GM18868 (cell line): ENCODE results near the gene MKS1.
A peak's percentile ranks its signal among the peaks of the same experiment; 100 is the strongest.

Experiments
- ATAC-seq: cut with Tn5 transposase; IDR thresholded peaks from one replicate; pipeline ENCODE4 v1.9.1; 2021; ENCODE audit warnings: mild to moderate bottlenecking, moderate library complexity; ENCODE audit not compliant: unreplicated experiment

Gene MKS1

DNA sequence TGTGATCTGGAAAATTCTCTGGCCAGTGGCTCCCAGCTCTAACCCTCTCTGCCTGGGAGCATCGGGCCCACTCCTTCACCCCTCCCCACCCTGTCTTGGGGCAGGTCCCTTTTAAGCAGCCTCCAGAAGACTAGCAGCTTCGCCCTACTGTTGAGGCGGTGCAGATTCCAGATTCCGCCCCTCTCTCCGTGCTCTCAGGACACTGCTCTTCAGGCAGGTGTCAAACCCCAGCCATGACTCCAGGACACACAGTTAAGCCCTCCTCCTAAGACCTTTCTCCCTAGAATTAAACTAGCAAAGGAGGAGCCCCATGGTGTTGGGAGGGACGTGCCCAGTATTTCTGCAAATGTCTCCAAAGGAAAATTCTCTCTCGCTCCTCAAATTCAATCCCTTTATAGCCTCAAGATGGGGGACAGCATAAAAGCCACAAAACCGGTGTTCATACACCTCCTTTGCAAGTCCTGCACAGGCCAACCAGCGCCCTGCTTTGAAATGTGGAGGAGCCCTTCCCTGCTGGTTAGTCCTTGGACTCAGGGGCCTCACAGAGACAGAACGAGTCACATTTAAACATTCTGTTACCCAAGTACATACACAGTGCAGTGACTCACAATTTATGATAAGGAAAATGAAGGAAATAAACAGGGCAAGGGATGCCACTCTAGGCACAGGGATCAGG, 26.5 kb upstream of the MKS1 start:
- ATAC-seq: no peak

DNA sequence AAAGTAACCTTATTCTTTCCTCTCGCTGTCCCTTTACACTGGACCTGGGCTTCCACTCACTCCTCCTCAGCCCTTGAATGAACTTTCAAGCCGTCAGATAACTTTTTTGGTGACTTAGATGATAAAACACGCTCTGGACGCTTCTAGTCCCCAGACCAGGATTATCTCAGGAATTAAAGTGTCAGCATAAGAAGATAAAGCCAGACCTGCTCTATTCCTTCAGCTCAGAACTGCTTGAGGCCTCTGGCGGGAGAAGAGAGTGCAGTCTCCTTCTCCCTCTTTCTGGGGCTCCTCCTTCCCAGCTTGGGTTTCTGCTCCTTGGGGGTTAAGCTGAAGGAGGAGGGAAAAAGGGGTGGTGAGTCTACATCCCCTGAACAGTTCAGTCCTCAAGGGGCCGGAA, 25.9 kb upstream of the MKS1 start:
- ATAC-seq: no peak

DNA sequence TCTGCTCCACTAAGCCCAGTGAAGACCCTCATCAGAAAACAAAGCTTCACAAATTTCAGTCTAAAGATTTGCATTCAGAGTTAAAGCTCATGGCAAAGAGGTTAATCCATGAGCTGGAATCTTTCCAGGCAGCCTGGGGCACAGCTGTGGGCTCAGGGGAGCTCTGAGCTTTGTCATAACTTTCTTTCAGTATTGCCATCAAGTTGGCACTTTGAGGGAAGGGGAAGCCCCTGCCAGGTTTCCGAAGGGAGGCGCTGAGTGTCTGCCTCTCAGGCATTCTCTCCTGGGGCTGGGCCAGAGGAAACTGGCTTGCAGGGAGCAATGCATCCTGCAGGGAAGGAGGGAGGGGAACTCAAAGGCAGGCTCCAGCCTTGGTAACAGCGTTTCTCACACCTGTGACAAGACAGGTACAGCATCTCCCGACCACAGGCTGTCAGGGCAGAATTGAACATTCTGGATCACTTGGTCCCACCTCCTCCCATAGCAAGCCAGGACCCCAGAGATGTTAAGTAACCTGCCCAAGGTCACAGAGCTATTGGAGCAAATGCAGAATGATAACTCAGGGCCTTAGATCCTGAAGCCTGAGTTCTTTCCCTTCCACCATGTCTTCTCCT, 23.2 kb upstream of the MKS1 start:
- peak; percentile 67 for ATAC-seq

DNA sequence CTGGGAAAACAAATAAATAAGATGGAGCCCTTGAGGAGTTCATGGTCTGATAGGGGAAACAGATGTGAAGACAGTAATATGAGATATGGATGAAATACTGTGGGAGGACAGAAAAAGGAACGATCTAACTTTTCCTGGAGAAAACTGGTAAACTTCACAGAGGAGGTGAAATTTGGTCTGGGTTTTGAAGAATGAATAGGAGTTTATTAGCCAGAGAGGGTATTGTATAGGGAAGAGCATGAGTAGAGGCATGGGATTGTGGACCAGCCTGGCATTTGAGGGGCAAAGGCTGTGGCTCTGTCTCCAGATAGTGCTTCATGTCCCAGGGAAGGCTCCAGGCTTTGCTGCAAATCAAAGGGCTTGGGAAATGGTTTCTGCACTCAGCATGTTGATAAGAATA, 20.9 kb upstream of the MKS1 start:
- ATAC-seq: no peak

DNA sequence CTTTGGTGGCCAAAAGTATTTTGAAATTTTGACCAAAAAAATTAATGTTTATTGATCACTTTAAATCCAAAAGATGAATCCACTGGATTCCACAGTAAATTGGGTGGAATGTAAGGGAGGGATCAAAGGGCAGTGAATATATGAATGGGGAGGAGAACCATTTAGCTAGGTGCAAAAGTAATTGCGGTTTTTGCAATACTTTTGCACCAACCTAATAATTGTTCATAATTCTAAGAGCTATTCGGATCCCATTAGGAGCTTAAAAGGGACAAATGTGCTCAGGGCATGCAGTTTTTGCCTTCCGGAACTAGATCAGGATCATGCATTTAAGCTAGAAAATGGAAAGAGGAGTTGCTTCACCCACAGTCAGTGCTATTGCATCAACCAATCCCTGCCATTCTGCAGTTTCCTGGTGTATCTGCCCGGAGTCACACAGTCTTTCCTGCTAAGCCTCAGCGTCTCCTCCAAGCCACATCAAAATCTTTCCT, 19.1 kb upstream of the MKS1 start, which contains the start of gene LPO:
LPO (plus strand) TSS at position 438 of the 488 bp plus-strand sequence. CDS start 4,396 bp downstream, outside the sequence.
- ATAC-seq: no peak

DNA sequence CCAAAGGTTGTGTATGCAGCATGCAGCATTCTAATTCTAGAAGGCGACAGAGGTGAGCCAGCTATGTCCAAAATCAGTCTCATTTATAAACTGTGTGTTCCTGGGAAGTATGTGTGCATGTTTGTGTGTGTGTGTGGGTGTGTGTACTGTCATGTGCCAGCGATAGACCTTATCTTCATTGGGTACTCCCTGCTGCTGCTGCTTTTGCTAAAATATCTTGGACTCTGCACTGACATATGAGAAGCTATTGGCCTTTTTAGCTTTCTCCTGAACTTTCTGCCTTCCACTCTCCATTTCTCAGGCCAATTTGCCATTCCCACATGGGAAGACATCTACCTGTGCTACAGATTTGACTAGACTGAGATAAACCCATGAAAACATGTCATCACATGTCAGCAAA, 17.3 kb upstream of the MKS1 start:
- ATAC-seq: no peak

DNA sequence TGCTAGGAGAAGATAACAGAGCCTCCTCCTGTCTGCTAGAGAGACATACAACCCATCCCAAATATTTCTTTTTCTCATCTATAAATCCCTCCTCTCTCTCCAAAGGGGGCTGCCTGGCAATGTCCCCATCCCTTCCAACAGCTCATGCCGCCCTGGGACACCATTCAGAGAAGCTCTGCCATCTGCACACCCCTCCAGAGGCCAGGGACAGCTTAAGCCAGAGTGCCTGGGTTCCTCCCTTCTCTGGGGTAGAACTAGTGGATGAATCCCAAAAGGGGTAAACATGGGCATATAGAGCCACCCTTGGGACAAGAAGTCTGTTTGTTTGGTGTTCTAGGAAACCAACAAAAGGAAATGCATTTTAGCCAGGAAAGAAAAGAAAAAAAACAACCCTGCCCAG, 16.8 kb upstream of the MKS1 start:
- no peak for ATAC-seq

DNA sequence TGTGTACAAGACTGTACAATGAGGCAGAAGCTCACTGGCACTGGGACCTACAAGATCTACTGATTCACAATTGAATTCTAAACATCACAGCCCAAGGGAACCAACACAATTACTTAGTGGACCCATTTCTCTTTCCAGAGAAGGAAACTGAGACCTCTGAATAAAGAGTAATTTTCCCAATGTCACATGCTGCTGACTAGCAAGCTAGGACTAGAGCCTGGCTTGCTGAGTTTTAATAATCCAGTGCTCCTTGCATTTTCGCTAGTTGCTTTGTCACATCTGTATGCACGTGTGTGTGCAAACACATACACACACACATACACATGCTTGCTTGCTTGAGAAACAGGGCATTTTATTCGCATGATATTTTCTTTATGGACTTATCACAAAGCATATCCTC, 15.5 kb upstream of the MKS1 start:
- no peak for ATAC-seq

DNA sequence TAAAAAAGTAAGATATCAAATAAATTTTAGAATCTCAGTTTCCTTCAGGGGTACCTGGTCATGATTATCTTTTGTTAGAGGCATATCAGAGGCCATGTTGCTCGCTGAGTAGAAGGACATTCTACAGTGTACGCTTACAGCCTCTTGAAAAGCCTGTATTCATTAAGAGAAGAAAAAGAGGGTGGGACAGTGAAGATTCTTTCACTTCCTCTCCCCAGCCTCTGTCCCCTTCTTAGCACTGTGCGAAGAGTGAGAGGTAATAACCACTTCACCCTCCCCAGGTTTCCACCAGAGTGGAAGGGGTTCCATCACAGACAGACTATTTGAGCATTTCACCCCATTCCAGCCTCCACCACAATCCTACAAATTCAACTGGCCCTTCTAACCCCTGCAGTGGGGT, 14.5 kb upstream of the MKS1 start:
- peak; percentile 80 for ATAC-seq

DNA sequence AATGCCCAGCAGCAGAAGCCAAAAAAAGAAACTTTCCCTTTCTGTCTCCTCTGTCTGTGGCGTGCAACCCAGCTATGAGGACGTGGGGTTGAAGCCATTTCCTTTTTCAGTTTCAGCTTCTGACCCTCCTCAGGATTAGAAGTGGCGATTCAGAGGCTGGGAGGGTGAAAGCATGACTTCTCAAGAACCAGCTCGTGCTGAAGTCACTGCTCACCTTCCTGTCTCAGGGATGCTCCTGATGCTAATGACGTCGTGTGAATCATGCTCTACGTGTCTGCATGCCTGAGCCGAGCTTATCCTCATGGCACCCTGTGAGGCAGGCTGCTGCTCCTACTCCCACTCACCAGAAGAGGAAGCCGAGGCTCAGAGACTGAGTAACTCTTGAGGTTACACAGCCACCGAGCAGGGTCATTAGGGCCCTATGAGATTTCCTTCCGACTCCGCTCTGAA, 13.7 kb upstream of the MKS1 start:
- ATAC-seq: peak; percentile 76

DNA sequence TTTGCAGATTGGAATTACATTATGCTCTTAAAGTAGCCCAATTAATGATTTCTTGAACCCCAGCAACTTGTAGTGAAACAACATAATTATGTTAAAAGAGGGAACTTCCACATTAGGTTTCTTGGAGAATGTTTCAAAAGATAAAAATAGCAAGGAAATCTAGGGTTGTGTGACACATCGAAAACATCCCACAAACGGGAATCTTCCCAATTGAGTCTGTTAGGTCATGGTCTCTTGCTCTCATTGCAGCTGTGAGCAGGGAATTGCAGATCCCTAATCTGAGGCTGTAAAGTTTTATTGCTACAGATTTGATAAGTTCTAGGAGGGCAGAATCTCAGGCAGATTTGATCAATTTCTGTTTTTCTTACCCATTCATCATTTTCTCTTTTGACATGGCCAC, 12.6 kb upstream of the MKS1 start:
- ATAC-seq: no peak

DNA sequence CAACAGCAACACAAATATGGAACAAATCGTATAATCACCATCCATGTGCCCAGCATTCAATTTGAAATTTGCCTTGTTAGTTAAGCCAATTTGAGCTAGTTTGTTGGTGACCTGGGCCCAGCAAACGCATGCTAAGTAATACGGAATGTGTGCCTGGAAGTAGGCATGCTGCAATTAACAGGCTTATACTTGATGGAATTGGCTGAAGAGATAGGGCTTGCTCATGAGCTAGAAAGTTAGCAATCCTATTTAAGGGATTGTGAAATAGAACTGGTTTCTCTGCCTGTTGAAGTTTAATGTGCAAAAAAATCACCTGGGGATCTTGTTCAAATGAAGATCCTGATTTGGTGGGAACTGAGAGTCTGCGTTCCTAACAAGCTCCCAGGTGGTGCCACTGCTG, 10.8 kb upstream of the MKS1 start:
- no peak for ATAC-seq

DNA sequence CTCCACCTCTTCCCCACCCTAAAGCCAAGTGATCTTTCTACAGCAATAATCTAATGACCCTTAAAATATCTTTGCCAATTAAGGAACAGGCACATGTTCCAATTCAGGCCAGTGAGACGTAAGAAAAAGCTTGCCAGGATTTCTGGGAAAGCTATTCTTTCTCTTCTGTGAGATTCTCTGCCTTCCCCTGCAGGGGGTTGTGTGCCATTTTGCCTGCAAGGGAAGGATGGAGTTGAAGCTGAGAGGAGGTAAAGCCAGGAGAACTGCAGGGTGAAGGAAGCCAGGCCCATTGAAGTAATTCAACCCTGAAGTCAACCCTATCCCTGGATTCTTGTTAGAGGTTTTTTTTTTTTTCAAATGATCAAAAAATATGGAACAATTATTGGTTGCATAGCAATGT, 10.3 kb upstream of the MKS1 start:
- no peak for ATAC-seq

DNA sequence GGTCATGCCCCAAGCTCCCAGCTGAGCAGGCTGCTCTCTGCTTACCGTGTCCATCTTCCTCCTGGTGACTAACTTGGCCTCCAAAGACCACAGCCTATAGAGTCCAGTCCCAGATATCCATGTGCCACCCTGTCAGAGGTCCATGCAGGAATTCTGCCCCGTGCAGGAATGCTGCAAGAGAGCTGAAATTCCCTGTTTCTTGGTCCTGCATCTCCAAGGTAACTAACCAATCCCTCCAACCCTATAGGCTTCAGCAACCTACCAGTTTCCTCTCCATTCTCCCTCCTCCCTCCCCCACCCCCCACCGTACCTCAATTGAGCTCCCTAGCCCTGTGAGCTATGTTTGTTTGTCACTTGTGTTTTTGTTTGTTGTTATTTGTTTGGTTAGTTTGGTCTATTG, 9.6 kb upstream of the MKS1 start:
- ATAC-seq: no peak

DNA sequence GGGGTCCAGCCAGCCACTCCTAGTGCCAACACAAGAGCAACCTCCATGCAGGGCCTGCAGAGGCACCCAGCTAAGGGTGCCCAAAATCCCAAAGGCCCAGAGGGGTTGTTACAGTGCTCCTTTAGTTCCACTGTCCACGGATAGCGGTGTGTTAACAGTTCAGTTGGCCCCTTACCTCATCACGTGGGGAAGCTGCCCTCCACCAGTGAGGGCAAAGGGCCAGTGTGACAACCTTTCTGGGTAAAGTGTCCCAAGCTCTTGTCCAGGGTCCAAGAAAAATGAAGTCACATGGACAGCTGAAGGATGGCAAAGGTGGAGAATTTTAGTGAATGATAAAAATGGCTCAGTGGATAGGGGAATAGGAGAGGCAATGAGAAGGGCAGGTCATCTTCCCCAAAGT, 8.7 kb upstream of the MKS1 start:
- ATAC-seq: no peak

DNA sequence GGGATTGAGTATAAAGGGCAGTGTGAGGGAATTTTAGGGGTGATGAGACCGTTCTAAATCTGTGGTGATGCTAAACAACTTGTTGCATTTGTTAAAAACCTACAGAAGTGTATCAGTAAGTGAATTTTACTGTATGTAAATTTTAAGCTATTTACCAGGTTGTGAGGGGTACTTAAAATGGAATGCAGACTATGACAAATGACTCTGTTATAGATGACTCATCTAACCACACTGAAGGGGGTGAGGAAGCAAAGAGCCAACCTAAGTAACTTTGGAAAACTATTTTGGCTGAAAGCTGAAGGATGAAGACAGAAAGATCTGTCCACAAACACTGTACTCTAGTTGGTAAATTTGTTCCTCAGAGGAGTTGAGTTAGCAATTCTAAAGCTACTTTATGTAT, 5.3 kb upstream of the MKS1 start:
- ATAC-seq: no peak

DNA sequence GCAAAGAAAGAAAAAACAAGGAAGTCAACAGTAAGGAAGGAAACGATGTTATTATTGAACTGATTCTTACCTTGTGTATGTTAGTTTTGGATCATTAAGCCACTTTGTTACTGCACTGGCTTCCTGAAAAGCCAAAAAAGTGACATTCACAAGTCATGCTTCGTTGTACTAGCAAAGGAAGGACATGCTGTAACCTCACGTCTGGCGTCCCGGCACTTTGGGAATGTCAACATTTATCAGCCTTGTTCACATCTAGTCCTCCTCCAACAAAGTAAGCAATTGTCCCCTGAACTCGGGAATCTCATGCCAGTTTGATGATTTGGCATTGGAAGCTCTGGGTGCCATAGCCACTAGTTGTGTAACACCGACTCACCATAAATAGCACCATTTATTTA, 731 bp upstream of the MKS1 start:
- ATAC-seq: no peak

DNA sequence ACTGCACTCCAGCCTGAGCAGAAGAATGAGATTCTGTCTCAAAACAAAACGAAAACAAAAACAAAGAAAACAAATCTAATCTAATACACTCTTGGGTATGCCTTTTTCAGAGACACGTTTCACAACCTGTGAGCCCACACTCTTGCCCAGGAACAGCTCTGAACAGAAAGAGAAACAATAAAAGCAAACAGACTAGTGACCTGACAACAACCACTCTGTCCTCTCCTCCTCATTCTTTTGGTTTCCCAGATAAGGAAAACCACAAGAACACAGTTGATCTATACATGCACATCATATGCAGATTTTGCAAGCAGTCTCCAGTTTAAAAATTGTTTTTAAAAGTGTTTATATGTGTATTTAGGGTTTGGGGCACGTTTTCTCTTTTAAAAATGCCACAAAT, 1.3 kb downstream of the MKS1 start:
- no peak for ATAC-seq

DNA sequence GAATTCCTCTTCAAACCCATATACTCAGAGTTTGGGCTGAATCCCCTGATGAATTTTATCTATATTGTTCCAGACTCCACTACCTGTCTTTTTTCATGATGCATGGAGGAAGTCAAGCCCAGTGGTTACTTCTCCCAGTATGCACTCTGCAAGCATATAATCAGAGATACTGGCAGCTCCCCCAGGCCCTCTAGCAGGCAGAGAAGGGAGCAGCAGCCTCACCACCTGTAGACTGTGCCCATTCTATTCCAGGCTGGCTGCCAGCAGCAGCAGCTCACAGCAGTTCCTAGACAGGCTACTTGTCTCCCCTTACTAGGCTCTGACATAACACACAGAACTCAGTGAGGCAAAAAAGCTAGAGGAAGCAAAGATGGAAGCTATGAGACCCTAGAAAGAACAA, 3.4 kb downstream of the MKS1 start:
- no peak for ATAC-seq

DNA sequence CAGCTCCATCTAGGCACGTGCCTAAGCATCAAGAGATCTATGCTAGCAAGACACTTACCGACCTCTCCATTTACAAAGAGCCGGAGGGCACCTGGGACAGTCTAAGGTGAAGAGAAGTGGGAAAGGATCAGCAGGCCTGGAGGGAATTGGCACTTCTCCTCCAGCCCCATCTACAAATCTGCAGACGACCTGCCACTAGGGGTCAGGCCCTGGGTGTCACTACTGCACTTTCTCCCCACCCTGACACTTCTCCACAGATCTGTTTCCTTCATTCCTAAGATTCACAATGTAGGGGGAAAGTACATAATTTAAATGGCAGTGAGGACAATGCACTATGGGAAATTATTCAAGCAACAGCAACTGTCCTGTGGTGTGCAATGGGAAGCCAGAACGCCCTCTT, 8.1 kb downstream of the MKS1 start:
- no peak for ATAC-seq

DNA sequence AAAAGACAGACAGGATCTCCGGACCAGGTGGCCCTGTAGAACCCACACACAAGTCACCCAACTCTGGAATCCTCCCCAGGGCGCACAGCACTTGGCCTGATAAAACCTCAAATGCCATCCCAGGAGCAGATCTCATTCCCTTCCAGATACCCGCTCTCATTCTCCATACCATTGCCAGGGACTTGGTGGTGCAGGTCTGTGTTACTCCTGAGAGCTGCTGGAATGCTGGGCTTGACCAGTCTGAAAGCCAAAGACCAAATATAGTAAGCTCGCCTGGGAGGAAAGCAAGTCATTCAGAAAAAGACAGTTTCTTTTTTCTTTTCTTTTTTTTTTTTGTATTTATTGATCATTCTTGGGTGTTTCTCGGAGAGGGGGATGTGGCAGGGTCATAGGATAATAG, 10.7 kb downstream of the MKS1 start:
- ATAC-seq: no peak

DNA sequence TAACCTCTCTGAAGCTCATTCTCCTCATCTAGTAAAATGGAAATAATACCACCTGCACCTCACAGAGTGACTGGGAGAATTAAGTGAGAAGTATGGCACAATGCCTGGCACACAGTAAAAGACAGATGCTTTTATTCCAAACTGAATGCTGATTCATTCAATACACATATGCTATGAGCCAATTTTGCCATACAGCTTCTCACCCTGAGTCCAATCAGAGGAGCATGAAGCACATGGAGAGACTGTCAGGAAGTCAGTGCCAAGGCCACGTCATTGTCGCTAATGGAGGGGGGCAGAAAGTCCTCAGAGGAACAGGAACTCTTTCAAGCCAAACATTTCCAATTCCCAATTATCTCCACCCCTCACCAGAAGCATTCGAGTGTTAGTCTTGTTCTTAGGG, 11.6 kb downstream of the MKS1 start:
- ATAC-seq: no peak

DNA sequence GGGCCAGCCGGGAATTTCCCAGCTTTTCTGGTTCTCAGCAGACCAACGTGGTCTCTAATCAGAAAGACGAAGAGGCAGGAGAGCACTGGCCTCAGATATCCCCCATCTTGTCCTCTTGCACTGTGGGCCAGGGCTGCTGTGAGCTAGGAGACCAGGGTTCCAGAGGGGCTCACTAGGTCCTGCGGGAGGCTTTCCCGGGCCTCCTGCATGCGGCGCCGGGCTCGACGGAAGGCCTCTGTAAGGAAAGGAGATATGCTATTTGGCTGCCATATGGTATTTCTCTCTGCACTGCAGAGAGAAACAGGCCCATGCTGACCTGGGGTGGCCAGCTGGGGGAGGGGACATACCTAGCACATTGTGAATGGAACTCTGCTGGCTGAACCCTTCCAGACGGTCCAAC, 13.1 kb downstream of the MKS1 start:
- no peak for ATAC-seq
